ENCODE data around the gene IL1F10.

IL1F10 gene, protein sequence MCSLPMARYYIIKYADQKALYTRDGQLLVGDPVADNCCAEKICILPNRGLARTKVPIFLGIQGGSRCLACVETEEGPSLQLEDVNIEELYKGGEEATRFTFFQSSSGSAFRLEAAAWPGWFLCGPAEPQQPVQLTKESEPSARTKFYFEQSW

DNA sequence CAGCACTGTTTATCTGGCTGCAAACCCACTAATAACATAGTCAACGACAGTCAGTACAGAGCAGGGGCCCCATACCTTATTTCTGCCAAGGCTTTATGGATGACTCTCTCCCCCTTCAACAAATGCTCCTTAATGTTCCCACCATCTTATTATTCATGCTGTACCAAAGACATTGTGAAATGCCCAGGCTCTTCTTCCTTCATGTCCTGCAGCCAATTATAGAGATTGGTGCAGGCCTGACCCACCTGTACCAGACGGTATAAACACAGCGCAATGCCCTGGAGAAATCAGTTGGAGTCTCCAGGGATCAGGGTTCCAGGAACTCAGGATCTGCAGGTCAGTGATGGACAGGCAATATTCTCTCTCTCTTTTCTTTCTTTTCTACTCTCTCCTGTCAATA is at the start of gene IL1F10:
TSS of gene IL1F10 (plus strand) at position 290 of the 400 bp plus-strand sequence. CDS start 4,769 bp downstream, outside the sequence.
- Histone ChIP-seq H3K9me3 (peaks cover 7% of the 10 kb centered on the region), H3K4me1 (no peaks in the 10 kb centered on the region), H3K27me3 (no peaks in the 10 kb centered on the region), H3K9ac (no peak within 1 kb of the TSS), H3K4me2 (no peak within 1 kb of the TSS), H3K36me3 (no peaks in the 10 kb centered on the region), H3K27ac (no peak within 1 kb of the TSS), H3K4me3 (no peak within 1 kb of the TSS), H4K20me1 (no peaks in the 10 kb centered on the region)
- TF ChIP-seq Cebpa-rat (IDR thresholded peaks at IDR 0.05), result no peak

DNA sequence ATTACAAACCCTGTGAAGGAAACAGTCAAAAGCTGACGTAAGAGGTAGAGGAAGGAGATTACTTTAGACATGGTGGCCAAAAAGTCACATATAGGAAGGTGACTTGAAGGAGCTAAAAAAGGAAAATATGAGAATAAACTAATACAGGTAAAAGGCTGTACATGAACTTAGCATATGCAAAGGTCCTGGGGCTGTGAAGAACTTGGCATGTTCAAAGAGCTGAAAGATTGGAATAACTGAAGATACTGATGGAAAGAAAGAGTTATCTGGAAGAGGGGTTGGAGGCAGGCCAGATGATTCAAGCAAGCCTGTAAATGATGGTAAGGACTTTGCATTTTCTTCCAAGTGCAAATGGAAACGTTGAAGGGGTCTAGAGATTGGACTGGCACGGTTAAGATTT is 49.3 kb upstream of the IL1F10 start:
- Histone ChIP-seq H4K20me1 (no peaks in the 10 kb centered on the region), H3K27ac (no peak overlapping the region), H3K4me3 (no peak overlapping the region), H3K4me1 (no peaks in the 10 kb centered on the region), H3K27me3 (no peaks in the 10 kb centered on the region), H3K9me3 (peaks cover 4% of the 10 kb centered on the region; the same call in 1 of the 2 replicates), H3K9ac (no peak overlapping the region), H3K36me3 (no peaks in the 10 kb centered on the region), H3K4me2 (no peak overlapping the region)
- TF ChIP-seq Cebpa-rat (IDR thresholded peaks at IDR 0.05), result no peak

DNA sequence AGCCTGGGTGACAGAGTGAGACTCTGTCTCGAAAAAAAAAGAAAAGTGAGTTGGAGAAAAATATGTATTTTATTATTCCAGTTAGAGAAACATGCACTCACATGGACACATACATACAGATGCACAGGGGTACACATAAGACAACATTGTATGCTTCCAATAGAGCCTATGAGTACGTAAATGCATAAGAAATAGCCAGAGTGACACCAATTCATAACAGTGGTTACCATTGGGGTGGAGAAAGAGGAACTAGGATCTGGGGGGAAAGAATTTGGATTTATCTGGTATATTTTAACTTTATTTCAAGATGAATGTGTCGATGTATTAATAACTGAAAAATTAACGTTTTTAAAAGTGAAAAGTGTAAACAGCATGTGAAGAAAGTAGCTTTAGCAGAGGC is 46.5 kb upstream of the IL1F10 start:
- H3K4me3 ChIP-seq, result no peak overlapping the region
- no peak overlapping the region for H3K9ac ChIP-seq
- H3K9me3 ChIP-seq, result peaks cover 4% of the 10 kb centered on the region; the same call in 1 of the 2 replicates
- H4K20me1 ChIP-seq, result no peaks in the 10 kb centered on the region
- H3K27ac ChIP-seq, result no peak overlapping the region
- no peaks in the 10 kb centered on the region for H3K27me3 ChIP-seq
- no peaks in the 10 kb centered on the region for H3K36me3 ChIP-seq
- TF ChIP-seq Cebpa-rat (IDR thresholded peaks at IDR 0.05), result no peak
- peaks cover 6% of the 10 kb centered on the region; the same call in 1 of the 2 replicates for H3K4me1 ChIP-seq
- H3K4me2 ChIP-seq, result no peak overlapping the region

DNA sequence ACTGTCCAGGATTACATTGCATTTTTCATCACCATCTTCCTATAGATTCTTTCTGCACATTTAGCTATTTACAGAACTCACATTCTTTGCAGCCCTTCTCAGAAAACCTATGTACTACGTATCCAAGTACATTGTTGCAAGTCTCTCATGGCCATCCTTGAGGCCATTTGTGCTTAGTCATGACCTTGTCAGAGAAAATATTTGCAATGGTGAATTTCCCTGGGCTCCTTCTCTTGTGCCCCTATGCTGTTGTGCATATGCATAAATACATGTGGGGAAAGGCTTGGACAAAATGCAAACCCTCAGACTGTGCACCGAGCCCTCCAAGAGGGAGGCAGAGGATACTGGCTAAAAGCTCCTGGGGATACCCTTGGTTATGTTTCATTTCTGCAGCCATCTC is 43.0 kb upstream of the IL1F10 start:
- Histone ChIP-seq H3K27ac (no peak overlapping the region), H3K27me3 (no peaks in the 10 kb centered on the region), H3K4me2 (no peak overlapping the region), H3K4me3 (no peak overlapping the region), H3K9ac (no peak overlapping the region), H4K20me1 (no peaks in the 10 kb centered on the region), H3K36me3 (no peaks in the 10 kb centered on the region), H3K9me3 (no peaks in the 10 kb centered on the region), H3K4me1 (peaks cover 6% of the 10 kb centered on the region; the same call in 1 of the 2 replicates)
- no peak for TF ChIP-seq Cebpa-rat (IDR thresholded peaks at IDR 0.05)

DNA sequence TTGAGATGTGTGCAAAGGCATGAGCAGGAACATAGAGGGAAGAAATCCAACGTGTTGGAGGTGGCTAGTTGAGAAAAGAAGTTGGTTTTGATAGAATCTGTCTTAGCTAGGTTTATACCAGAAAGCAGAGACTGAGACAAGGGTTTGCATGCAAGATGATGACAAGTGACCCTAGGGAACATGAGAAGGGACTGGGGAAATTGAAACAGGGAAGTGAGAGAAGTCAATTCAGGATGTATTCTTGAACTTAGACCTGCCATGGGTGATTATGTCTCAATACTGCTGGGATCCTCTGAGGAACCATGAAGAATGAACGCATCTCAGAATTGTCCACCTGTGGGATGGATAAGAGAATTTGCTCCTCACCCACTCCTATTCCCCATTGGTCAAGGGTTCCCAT is 42.0 kb upstream of the IL1F10 start:
- Histone ChIP-seq H3K9me3 (no peaks in the 10 kb centered on the region), H3K27ac (no peak overlapping the region), H3K36me3 (no peaks in the 10 kb centered on the region), H3K4me2 (no peak overlapping the region; the same call in 1 of the 2 replicates), H3K27me3 (no peaks in the 10 kb centered on the region), H4K20me1 (no peaks in the 10 kb centered on the region), H3K9ac (no peak overlapping the region), H3K4me3 (no peak overlapping the region), H3K4me1 (peaks cover 6% of the 10 kb centered on the region; the same call in 1 of the 2 replicates)
- no peak for TF ChIP-seq Cebpa-rat (IDR thresholded peaks at IDR 0.05)

DNA sequence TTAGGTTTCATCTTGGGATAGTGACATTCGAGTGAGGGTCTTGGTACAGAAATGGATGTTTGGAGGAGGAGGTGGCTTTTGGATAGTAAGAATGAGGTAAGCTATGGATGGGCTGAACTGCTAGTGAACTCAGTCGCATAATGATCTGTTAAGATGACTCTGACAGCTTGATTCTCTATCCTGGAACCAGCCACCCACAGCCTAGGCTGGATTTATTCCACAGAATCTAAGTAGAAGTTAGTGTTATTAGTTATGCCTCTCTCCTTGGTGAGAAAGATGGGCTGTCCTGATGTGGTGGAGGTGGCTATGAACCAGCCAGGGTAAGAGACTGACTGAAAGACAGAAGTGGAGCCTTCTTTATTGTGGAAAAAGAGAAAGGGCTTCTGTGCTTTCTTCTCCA is 40.1 kb upstream of the IL1F10 start:
- Histone ChIP-seq H3K27ac (no peak overlapping the region), H3K9me3 (no peaks in the 10 kb centered on the region), H3K4me3 (no peak overlapping the region), H3K36me3 (no peaks in the 10 kb centered on the region), H3K4me2 (no peak overlapping the region), H4K20me1 (no peaks in the 10 kb centered on the region), H3K27me3 (no peaks in the 10 kb centered on the region), H3K4me1 (peaks cover 6% of the 10 kb centered on the region; the same call in 1 of the 2 replicates), H3K9ac (no peak overlapping the region)
- no peak for TF ChIP-seq Cebpa-rat (IDR thresholded peaks at IDR 0.05)

DNA sequence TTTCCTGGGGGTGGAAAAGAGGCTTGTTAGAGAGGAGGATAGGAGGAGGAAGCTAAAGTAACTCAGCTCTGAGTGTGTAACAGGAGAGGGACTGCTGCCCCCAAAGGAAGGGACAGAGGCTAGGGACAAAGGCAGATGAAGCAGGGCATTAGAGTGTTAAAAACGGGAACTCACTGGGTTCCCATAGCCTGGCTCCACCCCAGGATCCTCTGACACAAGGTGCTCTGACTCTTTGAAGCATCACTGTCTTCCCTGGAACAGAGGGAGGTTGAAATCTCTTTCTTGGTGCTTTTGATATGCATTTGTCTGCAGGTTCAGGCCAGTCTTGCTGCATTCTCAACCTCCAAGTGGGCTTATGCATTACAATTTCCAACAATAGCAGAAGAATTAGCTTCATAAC is 39.7 kb upstream of the IL1F10 start:
- no peak overlapping the region for H3K4me2 ChIP-seq
- no peak overlapping the region for H3K9ac ChIP-seq
- no peaks in the 10 kb centered on the region for H3K27me3 ChIP-seq

DNA sequence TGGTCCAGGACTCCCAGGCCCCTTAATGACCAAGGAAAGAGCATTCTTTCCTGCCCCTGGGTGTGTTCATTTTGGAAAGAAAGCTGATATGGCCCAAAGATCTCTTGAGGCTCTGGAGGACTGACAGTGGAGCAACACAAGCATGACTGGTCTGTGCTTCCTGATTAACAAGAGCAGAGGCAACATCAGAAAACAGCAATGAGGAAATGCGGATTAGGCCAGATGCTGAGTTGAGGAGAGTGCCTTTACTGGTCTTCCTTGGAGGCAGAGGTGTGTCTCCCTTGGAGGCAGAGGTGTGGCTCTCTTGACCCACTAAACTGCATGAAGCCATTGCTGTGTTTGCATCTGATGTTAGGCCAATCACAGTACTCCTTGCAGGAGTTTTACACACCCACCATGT is 35.0 kb upstream of the IL1F10 start:
- no peak overlapping the region for H3K4me3 ChIP-seq
- no peak for TF ChIP-seq Cebpa-rat (IDR thresholded peaks at IDR 0.05)
- H3K27me3 ChIP-seq, result no peaks in the 10 kb centered on the region
- H3K4me2 ChIP-seq, result no peak overlapping the region
- no peaks in the 10 kb centered on the region for H4K20me1 ChIP-seq
- H3K9me3 ChIP-seq, result no peaks in the 10 kb centered on the region
- no peaks in the 10 kb centered on the region for H3K36me3 ChIP-seq
- H3K9ac ChIP-seq, result no peak overlapping the region
- no peak overlapping the region for H3K27ac ChIP-seq
- no peaks in the 10 kb centered on the region for H3K4me1 ChIP-seq

More for the DNA sequence above, 39.7 kb upstream of the IL1F10 start:
- Histone ChIP-seq H3K4me3 (no peak overlapping the region), H3K9me3 (no peaks in the 10 kb centered on the region), H4K20me1 (no peaks in the 10 kb centered on the region), H3K27ac (no peak overlapping the region), H3K36me3 (no peaks in the 10 kb centered on the region), H3K4me1 (peaks cover 6% of the 10 kb centered on the region; the same call in 1 of the 2 replicates)
- TF ChIP-seq Cebpa-rat (IDR thresholded peaks at IDR 0.05), result no peak

DNA sequence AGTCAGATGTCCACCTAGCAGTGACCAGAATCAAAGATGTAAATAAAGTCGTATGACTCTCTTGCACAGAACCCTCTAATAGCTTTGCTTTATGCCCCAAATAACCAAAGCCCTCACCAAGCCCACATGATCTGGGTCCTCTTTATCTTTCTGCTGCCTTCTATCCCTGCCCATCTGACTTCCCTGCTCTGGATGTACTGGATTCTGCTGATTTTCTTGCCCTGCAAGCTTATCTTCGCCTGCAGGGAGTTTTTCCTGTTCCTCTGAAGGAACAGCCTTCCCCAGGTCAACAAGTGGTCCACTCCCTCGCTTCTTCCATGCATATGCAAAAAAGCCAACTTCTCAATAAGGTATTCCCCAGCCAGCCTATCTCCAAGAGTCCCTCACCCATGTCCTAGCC is 33.8 kb upstream of the IL1F10 start:
- Histone ChIP-seq H3K36me3 (no peaks in the 10 kb centered on the region), H3K4me3 (no peak overlapping the region), H4K20me1 (no peaks in the 10 kb centered on the region), H3K9me3 (no peaks in the 10 kb centered on the region), H3K4me1 (no peaks in the 10 kb centered on the region), H3K4me2 (no peak overlapping the region), H3K9ac (no peak overlapping the region), H3K27me3 (no peaks in the 10 kb centered on the region), H3K27ac (no peak overlapping the region)
- no peak for TF ChIP-seq Cebpa-rat (IDR thresholded peaks at IDR 0.05)

DNA sequence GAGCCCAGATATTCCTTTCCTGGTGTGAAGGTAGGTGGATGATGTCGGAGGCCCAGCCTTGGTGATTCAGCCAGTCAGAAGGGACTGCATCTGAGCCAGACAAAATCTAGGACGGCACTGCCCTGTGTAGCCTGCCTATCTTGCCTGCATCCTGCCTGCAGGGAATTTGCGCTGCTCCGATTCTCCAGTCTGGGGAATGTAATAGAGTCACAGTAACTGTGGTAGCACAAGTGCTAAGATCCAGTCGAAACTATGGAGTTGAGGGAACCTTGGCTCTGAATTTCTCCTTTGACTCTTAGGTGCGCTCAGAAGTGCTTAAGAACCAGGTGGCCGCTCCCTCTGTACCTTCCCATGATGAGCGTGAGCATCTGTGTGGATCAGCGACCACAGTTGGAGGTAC is 31.0 kb upstream of the IL1F10 start:
- H3K9ac ChIP-seq, result no peak overlapping the region
- no peak overlapping the region for H3K4me2 ChIP-seq
- H3K4me3 ChIP-seq, result no peak overlapping the region
- no peaks in the 10 kb centered on the region for H3K9me3 ChIP-seq
- TF ChIP-seq Cebpa-rat (IDR thresholded peaks at IDR 0.05), result no peak
- H3K4me1 ChIP-seq, result no peaks in the 10 kb centered on the region
- no peaks in the 10 kb centered on the region for H4K20me1 ChIP-seq
- H3K27me3 ChIP-seq, result no peaks in the 10 kb centered on the region
- no peaks in the 10 kb centered on the region for H3K36me3 ChIP-seq
- H3K27ac ChIP-seq, result no peak overlapping the region

DNA sequence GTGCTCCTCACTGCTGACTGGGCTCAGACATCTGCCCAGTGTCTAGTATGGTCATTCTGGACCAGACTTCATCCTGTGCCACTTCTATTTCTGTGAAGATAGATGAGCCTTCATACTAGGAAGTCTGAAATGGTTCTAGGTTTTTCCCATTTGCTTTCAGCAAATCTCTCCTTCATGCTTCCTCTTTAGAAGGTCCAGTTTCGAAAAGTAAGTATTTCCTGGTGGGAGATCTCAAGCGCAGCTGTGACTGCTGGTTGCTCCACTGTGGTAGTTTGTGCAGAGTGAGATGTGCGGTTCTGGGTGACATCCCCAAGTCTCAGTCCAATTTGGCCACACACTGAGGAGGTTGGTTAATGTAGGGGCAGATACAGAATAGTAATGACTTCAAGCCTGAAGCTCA is 29.5 kb upstream of the IL1F10 start:
- Histone ChIP-seq H3K36me3 (no peaks in the 10 kb centered on the region), H3K27ac (no peak overlapping the region), H3K9me3 (no peaks in the 10 kb centered on the region), H3K27me3 (no peaks in the 10 kb centered on the region), H3K4me1 (no peaks in the 10 kb centered on the region), H3K9ac (no peak overlapping the region), H3K4me3 (no peak overlapping the region), H4K20me1 (no peaks in the 10 kb centered on the region), H3K4me2 (no peak overlapping the region)
- TF ChIP-seq Cebpa-rat (IDR thresholded peaks at IDR 0.05), result no peak

Measured in BLaER1 (cell line).